Middle frontal gyrus (tissue), 1 donor: ENCODE data around the gene GDF11.
"Not testable (repeated sequence)": the region's sequence is repeated elsewhere in the genome, so short reads cannot be mapped to it uniquely, and the experiment has no call there.

Experiments
- DNase-seq: peaks from one replicate; pipeline ENCODE4 v3.0.0-alpha.2; 2015; ENCODE audit warnings: low spot score; ENCODE audit errors: extremely low spot score

GDF11 gene

GRCh38 chr12:55739025-55739378, 3.9 kb upstream of the GDF11 start:
- no peak for DNase-seq

DNA sequence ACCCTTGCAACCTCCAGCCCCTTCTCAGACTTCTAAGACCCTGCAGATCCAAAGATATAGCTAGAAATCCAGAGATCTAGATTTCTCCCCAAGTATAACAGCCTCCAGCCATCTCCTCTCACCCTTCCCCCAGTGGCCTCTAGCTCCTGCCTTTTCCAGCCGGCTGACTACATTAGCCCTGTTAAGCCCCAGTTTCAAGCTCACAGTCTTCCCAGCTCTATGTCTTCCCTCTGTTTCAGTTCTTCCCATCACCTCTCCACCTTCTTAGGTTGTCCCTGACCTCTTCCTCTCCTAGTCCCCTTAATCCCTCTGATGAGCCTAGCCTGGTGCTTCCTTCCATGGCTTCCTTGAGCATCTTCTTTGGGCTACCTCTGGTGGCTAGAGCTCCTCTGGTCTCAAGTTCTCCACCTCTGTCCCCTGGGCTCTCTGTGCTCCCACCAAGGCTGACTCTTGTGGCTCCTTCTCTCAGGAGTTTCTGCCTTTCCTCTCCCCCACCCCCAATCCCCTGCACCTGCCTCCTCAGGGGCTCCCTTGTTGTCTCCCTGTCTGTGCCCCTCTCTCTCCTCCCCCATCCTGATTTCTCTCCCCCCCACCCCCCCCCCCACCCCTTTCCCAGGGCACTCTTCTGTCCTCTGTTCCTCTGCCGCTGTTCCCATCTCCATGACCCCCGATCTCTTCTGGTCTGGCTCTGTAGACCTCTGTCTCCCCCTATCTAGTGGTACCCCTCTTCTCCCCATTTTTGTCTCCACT, 816 bp upstream of the GDF11 start:
- DNase-seq = no peak

DNA sequence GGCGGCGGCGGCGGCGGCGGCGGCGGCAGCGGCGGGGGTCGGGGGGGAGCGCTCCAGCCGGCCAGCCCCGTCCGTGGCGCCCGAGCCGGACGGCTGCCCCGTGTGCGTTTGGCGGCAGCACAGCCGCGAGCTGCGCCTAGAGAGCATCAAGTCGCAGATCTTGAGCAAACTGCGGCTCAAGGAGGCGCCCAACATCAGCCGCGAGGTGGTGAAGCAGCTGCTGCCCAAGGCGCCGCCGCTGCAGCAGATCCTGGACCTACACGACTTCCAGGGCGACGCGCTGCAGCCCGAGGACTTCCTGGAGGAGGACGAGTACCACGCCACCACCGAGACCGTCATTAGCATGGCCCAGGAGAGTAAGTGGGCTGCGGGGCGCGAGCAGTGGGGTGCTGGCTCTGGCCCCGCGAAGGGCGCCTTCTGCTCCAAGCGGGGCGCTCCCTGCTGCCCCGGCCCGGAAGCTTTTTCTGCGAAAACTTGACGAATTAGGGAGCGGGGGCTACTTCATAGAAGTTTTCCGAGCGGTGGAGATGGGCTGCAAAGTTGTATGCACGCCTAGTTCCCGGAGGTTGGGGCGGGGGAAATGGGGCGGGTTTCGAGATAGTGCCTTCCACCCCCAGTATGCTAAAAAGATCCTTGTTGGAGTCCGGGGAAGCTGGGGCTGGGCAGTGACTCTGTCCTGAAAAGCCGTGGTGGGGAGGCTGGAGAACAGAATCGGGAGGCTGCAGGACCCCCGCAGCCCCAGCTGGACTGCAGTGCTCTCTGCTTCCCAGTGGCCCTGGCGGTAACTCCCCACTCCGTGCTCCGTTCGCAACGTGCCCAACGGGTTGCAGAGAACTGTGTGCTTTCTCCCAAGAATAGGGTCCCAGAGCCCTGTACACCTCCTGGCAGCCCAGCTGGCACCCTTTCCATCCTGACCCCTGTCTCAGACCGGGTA, 751 bp downstream of the GDF11 start:
- no peak for DNase-seq

GRCh38 chr12:55744340-55745030, 1.6 kb downstream of the GDF11 start:
- DNase-seq = no peak

GRCh38 chr12:55745361-55746173, 2.6 kb downstream of the GDF11 start:
- no peak for DNase-seq

DNA sequence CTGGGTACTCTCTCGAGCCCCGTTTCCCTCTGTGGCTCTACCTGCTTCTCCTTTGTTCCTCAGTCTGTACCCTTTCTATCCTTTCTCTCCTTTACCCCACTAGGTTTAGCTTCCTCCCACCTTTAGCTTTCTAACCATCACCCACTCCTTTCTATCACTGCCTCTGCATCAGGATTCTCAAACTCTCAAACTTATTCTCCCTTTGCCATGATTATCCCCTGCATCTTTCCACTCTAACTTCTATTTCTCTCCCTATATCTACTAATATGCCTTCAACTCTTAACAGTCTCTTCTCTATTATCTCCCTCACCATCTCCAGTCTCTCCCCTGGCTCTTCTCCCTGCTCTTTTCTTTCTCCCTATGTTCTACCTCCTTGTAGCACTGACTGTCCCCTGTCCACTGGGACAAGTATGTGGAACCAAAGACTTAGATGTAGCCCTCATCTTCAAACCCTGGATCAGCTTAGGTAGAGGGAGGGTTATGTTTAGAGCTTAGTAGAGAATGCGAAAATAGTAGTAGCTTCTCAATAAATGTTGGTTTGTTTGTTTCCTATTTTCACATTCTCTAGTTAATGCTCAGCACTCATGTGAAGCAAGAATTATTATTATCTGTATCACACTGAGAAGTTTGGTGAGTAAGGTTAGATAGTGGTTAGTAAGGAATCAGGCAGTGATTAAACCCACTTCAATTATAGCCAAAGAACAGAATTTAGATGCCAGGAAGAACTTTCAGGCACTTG, 3.4 kb downstream of the GDF11 start:
- no peak for DNase-seq

- no peak for DNase-seq
Measured at GRCh38 chr12:55746913-55747231, 4.0 kb downstream of the GDF11 start.

DNA sequence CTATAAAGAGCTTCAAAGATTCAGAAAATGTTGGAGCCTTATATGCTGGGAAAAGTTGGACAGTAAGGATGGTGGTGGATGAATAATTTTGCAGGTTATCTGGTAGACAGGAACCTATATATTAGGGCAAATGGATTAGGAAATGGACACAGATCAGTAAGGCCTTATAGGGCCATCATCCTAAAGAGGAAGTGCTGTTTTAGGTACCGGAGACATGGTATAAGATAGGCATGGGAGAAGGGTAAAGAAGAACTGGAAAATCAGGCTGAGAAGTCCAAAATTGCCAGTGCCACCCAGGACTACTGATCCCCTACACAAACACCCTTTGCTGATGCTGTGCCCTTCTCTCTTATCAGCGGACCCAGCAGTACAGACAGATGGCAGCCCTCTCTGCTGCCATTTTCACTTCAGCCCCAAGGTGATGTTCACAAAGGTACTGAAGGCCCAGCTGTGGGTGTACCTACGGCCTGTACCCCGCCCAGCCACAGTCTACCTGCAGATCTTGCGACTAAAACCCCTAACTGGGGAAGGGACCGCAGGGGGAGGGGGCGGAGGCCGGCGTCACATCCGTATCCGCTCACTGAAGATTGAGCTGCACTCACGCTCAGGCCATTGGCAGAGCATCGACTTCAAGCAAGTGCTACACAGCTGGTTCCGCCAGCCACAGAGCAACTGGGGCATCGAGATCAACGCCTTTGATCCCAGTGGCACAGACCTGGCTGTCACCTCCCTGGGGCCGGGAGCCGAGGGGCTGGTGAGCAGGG, 5.5 kb downstream of the GDF11 start:
- no peak for DNase-seq

- no peak for DNase-seq
Measured at GRCh38 chr12:55755246-55755645, 12.3 kb downstream of the GDF11 start.

DNA sequence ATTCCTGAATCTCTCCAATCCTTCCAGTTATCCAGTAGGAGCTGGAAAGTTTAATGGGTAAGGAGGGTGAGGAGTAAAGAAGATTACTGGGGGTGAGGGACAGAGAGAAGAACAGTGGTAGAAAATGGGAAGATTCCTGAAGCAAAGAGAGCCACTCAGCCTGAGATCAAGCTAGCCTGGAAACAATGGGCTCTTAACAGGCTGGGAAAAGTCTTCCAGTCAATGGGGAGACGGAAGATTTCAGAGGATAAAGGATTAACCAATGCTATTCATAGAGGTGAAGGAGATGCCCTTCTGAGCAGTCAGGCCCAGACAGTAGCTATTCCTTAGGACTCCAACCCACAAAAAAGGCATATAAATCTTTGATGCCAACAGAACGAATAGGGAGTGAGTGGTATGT, 14.8 kb downstream of the GDF11 start:
- DNase-seq = no peak

DNA sequence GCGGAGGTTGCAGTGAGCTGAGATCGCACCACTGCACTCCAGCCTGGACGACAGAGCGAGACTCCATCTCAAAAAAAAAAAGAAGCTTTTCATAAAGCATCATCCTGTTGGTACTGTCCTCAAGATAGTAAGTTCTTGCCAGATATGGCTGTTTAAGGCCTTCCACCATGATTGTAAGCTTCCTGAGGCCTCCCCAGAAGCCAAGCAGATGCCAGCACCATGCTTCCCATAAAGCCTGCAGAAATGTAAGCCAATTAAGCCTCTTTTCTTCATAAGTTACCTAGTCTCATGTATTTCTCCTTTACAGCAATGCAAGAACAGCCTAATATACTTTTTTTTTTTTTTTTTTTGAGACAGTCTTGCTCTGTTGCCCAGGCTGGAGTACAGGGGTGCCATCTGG, 15.7 kb downstream of the GDF11 start:
- not testable (repeated sequence) for DNase-seq

DNA sequence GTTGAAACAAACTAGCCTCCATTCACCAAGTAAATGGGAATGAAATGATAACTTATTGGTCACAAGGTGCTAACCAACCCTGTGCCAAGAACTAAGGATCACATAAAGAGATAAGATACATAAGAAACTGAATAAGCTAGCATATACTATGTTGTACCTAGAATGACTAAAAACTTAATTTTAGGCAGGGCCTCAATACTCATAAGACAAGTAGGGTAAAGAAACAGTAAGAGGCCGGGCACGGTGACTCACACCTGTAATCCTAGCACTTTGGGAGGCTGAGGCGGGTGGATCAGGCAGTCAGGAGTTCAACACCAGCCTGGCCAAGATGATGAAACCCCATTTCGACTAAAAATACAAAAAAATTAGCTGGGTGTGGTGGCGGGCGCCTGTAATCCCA, 17.7 kb downstream of the GDF11 start:
- no peak for DNase-seq

- DNase-seq = no peak
Measured at GRCh38 chr12:55762646-55763045, 19.7 kb downstream of the GDF11 start.

DNA sequence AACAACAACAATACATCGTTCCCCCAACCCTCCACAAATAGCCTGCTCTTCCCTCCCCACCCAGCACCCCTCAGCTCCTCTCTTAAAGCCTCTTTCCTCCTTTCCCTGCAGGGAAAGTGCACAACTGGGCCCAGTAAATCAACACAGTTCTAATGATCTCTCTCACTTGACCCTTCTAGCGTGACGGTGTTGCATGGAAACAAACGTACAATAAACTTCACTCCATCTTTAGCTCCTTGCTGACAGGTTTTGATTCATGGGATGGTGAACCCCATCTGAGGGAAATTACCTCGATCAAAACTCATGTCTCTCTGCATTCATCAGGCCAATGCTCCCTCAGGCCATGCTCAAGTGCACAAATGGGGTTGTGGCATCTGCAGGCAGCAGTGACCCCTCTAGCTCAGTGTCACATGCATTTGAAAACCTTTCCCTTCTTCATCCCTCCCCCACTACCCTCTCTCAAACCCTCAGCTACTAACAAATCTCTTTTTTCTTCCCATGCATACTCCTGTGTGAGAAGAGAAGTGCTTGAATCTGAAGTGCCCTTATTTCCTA, 22.9 kb downstream of the GDF11 start:
- no peak for DNase-seq

DNA sequence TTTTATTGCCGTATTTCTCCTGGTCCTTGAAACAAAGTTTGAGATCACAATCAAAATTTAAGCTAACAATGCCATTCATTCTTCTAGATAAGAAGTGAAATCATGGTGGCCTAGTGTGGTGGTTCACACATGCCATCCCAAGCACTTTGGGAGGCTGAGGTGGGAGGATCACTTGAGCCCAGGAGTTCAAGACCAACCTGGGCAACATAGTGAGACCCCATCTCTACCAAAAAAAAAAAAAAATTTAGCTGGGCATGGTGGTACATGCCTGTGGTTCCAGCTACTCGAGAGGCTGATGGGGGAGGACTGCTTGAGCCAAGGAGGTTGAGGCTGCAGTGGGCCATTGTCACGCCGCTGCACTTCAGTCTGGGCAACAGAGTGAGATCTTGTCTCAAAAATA, 24.2 kb downstream of the GDF11 start:
- no peak for DNase-seq

GRCh38 chr12:55771736-55772135, 28.8 kb downstream of the GDF11 start:
- DNase-seq = no peak

DNA sequence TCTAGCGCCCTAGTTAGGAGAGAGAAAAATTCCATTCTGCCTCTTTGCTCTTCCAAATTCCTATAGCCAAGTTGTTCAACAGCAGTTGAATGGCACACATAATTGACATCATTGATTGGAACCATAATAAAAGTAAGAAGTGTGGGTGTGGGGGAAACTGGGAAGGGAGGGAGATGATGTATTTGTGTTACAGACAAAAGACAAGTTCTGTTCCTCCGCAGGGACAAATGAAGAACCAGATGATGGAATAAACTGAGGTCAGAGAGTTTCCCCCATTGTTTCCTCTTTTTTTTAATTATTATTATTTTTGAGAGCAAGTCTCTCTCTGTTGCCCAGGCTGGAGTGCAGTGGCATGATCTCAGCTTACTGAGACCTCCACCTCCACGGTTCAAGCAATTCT, 34.9 kb downstream of the GDF11 start:
- DNase-seq = no peak

GRCh38 chr12:55780685-55781084, 37.8 kb downstream of the GDF11 start:
- no peak for DNase-seq

DNA sequence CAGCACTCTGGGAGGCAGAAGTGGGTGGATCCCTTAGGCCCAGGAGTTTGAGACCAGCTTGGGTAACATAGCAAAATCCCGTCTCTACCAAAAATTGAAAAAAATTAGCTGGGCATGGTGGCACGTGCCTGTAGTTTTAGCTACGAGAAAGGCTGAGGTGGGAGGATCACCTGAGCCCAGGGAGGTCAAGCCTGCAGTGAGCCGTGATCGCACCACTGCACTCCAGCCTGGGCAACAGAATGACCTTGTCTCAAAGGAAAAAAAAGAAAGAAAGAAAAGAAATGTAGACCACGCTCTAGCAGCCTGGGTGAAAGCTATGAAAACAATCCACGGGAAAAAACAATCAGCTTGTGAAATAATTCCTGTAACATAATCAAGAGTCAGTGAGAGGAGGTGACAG, 45.6 kb downstream of the GDF11 start:
- no peak for DNase-seq

DNA sequence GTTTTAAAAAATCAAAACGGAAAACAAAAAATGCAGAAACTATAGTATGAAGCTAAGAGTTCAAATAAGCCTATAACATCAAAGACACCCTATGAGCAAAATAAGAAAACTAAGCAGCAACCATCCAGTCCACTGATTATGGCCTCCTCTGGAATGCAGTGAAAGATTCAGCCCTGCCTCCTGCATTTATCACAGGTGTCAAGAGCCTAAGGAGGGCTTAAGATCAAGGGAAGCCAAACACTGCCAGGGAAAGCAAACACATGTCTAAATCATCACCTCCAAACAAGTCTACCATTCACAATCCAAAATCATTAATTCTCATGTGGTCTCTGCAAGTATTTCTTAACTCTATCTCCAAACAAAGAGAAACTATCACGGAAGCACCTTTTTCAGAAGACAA, 46.2 kb downstream of the GDF11 start:
- no peak for DNase-seq
